GM12878 (cell line): Measurements from ENCODE around the gene JAML. TPM values are rescaled to one million over a fixed set of nuclear protein-coding genes. Genes with fewer than 3 reads are reported as not detected.

Experiments used
- BCL11A ChIP-seq: IDR thresholded peaks from 2 replicates; pipeline ENCODE4 v1.6.1; 2011; ENCODE audit warnings: low read depth, low read length
- CHD2 ChIP-seq: IDR thresholded peaks from 2 replicates; pipeline ENCODE4 v1.6.1; 2011; ENCODE audit warnings: low read depth, low read length, improper control_type of control experiment, borderline replicate concordance
- CREM ChIP-seq: IDR thresholded peaks from 2 replicates; pipeline ENCODE4 v1.6.1; 2014; ENCODE audit warnings: antibody characterized with exemption, low read depth
- EED ChIP-seq: sonication (generic); IDR thresholded peaks from 2 replicates; pipeline ENCODE4 v1.6.1; 2016; ENCODE audit warnings: antibody characterized with exemption, low read depth
- FOXK2 ChIP-seq: fragments of 450-650 bp; IDR thresholded peaks from 2 replicates; pipeline ENCODE4 v1.6.1; 2017; ENCODE audit warnings: mild to moderate bottlenecking, moderate library complexity
- GABPA ChIP-seq: IDR thresholded peaks from 2 replicates; pipeline ENCODE4 v1.6.1; 2014; ENCODE audit warnings: antibody characterized with exemption, low read depth, mild to moderate bottlenecking, inconsistent platforms
- IRF4 ChIP-seq: IDR thresholded peaks from 2 replicates; pipeline ENCODE4 v1.6.1; 2011; ENCODE audit warnings: low read depth, low read length
- MEF2B ChIP-seq: fragments of 450-650 bp; IDR thresholded peaks from 2 replicates; pipeline ENCODE4 v1.6.1; 2018; ENCODE audit warnings: mild to moderate bottlenecking, moderate library complexity; ENCODE audit not compliant: partially characterized antibody, poor library complexity, severe bottlenecking
- MTA3 ChIP-seq: IDR thresholded peaks from 2 replicates; pipeline ENCODE4 v1.6.1; 2012; ENCODE audit warnings: low read length, inconsistent platforms, borderline replicate concordance
- MYB ChIP-seq: fragments of 150-350 bp; IDR thresholded peaks from 2 replicates; pipeline ENCODE4 v1.6.1; 2014; ENCODE audit warnings: mild to moderate bottlenecking, low read depth, low read length, borderline replicate concordance
- NBN ChIP-seq: fragments of 450-650 bp; IDR thresholded peaks from 2 replicates; pipeline ENCODE4 v1.6.1; 2016
- NFIC ChIP-seq: IDR thresholded peaks from 2 replicates; pipeline ENCODE4 v1.6.1; 2012; ENCODE audit warnings: low read depth, mild to moderate bottlenecking, inconsistent platforms, low read length, moderate library complexity
- NR2F1 ChIP-seq: fragments of 450-650 bp; conservative IDR thresholded peaks from 2 replicates; pipeline ENCODE4 v1.6.1; 2017; ENCODE audit warnings: mild to moderate bottlenecking
- PAX5 ChIP-seq: IDR thresholded peaks from 2 replicates; pipeline ENCODE4 v1.6.1; 2011; ENCODE audit warnings: low read depth, low read length, borderline replicate concordance
- PML ChIP-seq: IDR thresholded peaks from 2 replicates; pipeline ENCODE4 v1.6.1; 2012; ENCODE audit warnings: low read length, inconsistent platforms
- POLR2AphosphoS2 ChIP-seq: IDR thresholded peaks from 2 replicates; pipeline ENCODE4 v1.6.1; 2011; ENCODE audit warnings: low read depth, mild to moderate bottlenecking, low read length, improper control_type of control experiment, moderate library complexity
- RAD51 ChIP-seq: fragments of 450-650 bp; IDR thresholded peaks from 2 replicates; pipeline ENCODE4 v1.6.1; 2016; ENCODE audit warnings: moderate library complexity, mild to moderate bottlenecking, inconsistent platforms
- SP1 ChIP-seq: IDR thresholded peaks from one replicate; pipeline ENCODE4 v1.6.1; 2011; ENCODE audit warnings: low read depth, low read length
- TCF3 ChIP-seq: IDR thresholded peaks from 2 replicates; pipeline ENCODE4 v1.6.1; 2012; ENCODE audit warnings: low read depth, mild to moderate bottlenecking, low read length, borderline replicate concordance; ENCODE audit not compliant: insufficient read depth
- USF2 ChIP-seq: IDR thresholded peaks from 2 replicates; pipeline ENCODE4 v1.6.1; 2011; ENCODE audit warnings: low read depth, low read length, improper control_type of control experiment, borderline replicate concordance
- ZSCAN29 ChIP-seq: fragments of 450-650 bp; IDR thresholded peaks from 2 replicates; pipeline ENCODE4 v1.6.1; 2017; ENCODE audit warnings: mild to moderate bottlenecking, moderate library complexity
- polyA plus RNA-seq, 11 experiments: library from polyadenylated mRNA; depleted of rRNA in 4 of 11; unstranded in 6 of 11; stranded (reverse) in 5 of 11; fragments of >200 nt; fragmentation: Nextera tagmentation in 4 of 11; fragmentation: Illumina TruSeq in 1 of 11; extraction: Ambion mirVana in 4 of 11; extraction: Trizol in 1 of 11; gene quantifications; 1 replicate in 1 of 11; 2 replicates in 10 of 11; pipeline versions ENCODE4 v1.2.1 to v1.2.3, GENCODE V29; 2011 to 2016; ENCODE audit warnings: inconsistent platforms in 2 of 11, missing spikeins in 2 of 11, low read depth in 1 of 11
- total RNA-seq, 4 experiments: library from RNA; depleted of rRNA in 3 of 4; stranded (reverse); fragments of >200 nt in 3 of 4; fragmentation: Illumina TruSeq in 1 of 4; extraction: Trizol in 1 of 4; gene quantifications; 2 replicates each; pipeline versions ENCODE4 v1.2.1 to v1.2.3, GENCODE V29; 2013 to 2021
- TF ChIP-seq, protein P1 (sequence below): fragments of 450-650 bp; IDR thresholded peaks from 2 replicates; pipeline ENCODE4 v1.6.1; 2017; ENCODE audit warnings: low read depth, mild to moderate bottlenecking, moderate library complexity
- TF ChIP-seq, protein P2 (sequence below): fragments of 450-650 bp; IDR thresholded peaks from 2 replicates; pipeline ENCODE4 v1.6.1; 2017; ENCODE audit warnings: antibody characterized with exemption, mild to moderate bottlenecking, moderate library complexity

JAML gene
- total and polyA plus RNA-seq, 10 of the 15 experiments (the other 5 are each of a cell fraction or from before 2014, with no cell fraction given): 0.60 to 8.1 (median 3.5) TPM

GRCh38 chr11:118227865-118228785 lies 3.3 kb upstream of the JAML start (continued):
- TF ChIP-seq TCF3 (no peak), MEF2B (peak; percentile 66), CREM (peak; percentile 59), NBN (peak; percentile 86), NR2F1 (peak; percentile 91), FOXK2 (0 out of 2 replicates have a peak, but pooled peaks have one; percentile 40), PAX5 (peak; percentile 86), GABPA (no peak), IRF4 (peak; percentile 57; the same call in 1 of the 2 replicates), MYB (peak; percentile 62; the same call in 1 of the 2 replicates), SP1 (peak; percentile 32), MTA3 (peak; percentile 89), ZSCAN29 (no peak), EED (0 out of 2 replicates have a peak, but pooled peaks have one; percentile 50), RAD51 (peak; percentile 65), PML (0 out of 2 replicates have a peak, but pooled peaks have one; percentile 23), NFIC (peak; percentile 82), BCL11A (peak; percentile 89), POLR2AphosphoS2 (no peak), USF2 (no peak), CHD2 (peak; percentile 66)
- TF ChIP-seq, protein P1, sequence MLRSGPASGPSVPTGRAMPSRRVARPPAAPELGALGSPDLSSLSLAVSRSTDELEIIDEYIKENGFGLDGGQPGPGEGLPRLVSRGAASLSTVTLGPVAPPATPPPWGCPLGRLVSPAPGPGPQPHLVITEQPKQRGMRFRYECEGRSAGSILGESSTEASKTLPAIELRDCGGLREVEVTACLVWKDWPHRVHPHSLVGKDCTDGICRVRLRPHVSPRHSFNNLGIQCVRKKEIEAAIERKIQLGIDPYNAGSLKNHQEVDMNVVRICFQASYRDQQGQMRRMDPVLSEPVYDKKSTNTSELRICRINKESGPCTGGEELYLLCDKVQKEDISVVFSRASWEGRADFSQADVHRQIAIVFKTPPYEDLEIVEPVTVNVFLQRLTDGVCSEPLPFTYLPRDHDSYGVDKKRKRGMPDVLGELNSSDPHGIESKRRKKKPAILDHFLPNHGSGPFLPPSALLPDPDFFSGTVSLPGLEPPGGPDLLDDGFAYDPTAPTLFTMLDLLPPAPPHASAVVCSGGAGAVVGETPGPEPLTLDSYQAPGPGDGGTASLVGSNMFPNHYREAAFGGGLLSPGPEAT: peak; percentile 69; the same call in 1 of the 2 replicates
- TF ChIP-seq, protein P2, sequence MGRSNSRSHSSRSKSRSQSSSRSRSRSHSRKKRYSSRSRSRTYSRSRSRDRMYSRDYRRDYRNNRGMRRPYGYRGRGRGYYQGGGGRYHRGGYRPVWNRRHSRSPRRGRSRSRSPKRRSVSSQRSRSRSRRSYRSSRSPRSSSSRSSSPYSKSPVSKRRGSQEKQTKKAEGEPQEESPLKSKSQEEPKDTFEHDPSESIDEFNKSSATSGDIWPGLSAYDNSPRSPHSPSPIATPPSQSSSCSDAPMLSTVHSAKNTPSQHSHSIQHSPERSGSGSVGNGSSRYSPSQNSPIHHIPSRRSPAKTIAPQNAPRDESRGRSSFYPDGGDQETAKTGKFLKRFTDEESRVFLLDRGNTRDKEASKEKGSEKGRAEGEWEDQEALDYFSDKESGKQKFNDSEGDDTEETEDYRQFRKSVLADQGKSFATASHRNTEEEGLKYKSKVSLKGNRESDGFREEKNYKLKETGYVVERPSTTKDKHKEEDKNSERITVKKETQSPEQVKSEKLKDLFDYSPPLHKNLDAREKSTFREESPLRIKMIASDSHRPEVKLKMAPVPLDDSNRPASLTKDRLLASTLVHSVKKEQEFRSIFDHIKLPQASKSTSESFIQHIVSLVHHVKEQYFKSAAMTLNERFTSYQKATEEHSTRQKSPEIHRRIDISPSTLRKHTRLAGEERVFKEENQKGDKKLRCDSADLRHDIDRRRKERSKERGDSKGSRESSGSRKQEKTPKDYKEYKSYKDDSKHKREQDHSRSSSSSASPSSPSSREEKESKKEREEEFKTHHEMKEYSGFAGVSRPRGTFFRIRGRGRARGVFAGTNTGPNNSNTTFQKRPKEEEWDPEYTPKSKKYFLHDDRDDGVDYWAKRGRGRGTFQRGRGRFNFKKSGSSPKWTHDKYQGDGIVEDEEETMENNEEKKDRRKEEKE: no peak
